ENCODE results near the gene GTPBP4. TPM values are rescaled to one million over a fixed set of nuclear protein-coding genes. Genes with fewer than 3 reads are reported as not detected.

The GTPBP4 gene
- total RNA-seq, 1 donor from 2014 or later, result 53.4 TPM

GRCh38 chr10:955820-956217 lies 32.4 kb upstream of the GTPBP4 start:
- no peaks in the 10 kb centered on the region for H3F3A ChIP-seq (ENCODE audit: low read depth)
- TF ChIP-seq, protein P1, sequence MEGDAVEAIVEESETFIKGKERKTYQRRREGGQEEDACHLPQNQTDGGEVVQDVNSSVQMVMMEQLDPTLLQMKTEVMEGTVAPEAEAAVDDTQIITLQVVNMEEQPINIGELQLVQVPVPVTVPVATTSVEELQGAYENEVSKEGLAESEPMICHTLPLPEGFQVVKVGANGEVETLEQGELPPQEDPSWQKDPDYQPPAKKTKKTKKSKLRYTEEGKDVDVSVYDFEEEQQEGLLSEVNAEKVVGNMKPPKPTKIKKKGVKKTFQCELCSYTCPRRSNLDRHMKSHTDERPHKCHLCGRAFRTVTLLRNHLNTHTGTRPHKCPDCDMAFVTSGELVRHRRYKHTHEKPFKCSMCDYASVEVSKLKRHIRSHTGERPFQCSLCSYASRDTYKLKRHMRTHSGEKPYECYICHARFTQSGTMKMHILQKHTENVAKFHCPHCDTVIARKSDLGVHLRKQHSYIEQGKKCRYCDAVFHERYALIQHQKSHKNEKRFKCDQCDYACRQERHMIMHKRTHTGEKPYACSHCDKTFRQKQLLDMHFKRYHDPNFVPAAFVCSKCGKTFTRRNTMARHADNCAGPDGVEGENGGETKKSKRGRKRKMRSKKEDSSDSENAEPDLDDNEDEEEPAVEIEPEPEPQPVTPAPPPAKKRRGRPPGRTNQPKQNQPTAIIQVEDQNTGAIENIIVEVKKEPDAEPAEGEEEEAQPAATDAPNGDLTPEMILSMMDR (IDR thresholded peaks at IDR 0.05), result no peak
- no peak for TF ChIP-seq EZH2 (IDR thresholded peaks at IDR 0.05)
- TF ChIP-seq EZH2phosphoT487 (IDR thresholded peaks at IDR 0.05), result no peak
- Mint-ChIP-seq H3K27me3 (ENCODE audit: insufficient read depth, low read depth) (peaks cover 5% of the 10 kb centered on the region), H3K4me1 (peaks cover 4% of the 10 kb centered on the region), H3K36me3 (no peaks in the 10 kb centered on the region), H3K4me3 (no peak overlapping the region), H3K27ac (no peak overlapping the region), H3K9me3 (peaks cover 5% of the 10 kb centered on the region)
- H3K27me3 ChIP-seq, result no peaks in the 10 kb centered on the region
- no peak overlapping the region for H3K9ac ChIP-seq
- H3K79me2 ChIP-seq (ENCODE audit: low read depth), result no peaks in the 10 kb centered on the region
- no peak overlapping the region for H3K4me2 ChIP-seq
- H4K20me1 ChIP-seq (ENCODE audit: low read depth), result no peaks in the 10 kb centered on the region
- H3K4me1 ChIP-seq, result peaks cover 5% of the 10 kb centered on the region
- DNase-seq (ENCODE audit: low spot score), result no peak
- no peak overlapping the region for H3K27ac ChIP-seq
- H2AFZ ChIP-seq (replicated peaks), result no peak overlapping the region
- H3K36me3 ChIP-seq, result no peaks in the 10 kb centered on the region
- no peak overlapping the region for H3K4me3 ChIP-seq
- no peaks in the 10 kb centered on the region for H3K9me3 ChIP-seq (ENCODE audit: low read depth)

DNA sequence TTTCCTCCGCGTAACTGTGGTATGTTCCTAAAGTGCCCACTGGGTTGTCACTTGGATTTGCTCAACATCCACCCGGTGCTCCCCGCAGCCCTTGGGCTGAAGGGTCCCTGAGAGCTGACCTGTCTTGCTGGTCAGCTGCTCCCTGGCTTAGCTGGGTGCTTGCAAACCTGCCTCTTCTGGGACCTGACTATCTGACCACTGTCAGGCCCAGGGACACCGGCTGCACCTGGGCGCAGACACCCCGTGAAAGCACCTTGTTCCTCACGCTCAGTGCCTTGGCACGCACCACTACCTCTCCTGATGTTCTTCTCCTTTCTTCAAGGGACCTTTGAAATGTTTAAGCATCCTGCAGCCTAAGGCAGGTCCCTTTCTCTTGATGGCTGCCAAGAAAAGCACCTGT lies 30.1 kb upstream of the GTPBP4 start:
- no peak for DNase-seq (ENCODE audit: low spot score)

GRCh38 chr10:958856-959255 lies 29.4 kb upstream of the GTPBP4 start:
- Histone ChIP-seq H3K36me3 (no peaks in the 10 kb centered on the region), H3K27ac (no peak overlapping the region), H3K9ac (no peak overlapping the region), H3K79me2 (ENCODE audit: low read depth) (no peaks in the 10 kb centered on the region), H3K4me3 (no peak overlapping the region), H4K20me1 (ENCODE audit: low read depth) (no peaks in the 10 kb centered on the region), H3F3A (ENCODE audit: low read depth) (no peaks in the 10 kb centered on the region), H3K4me1 (peaks cover 5% of the 10 kb centered on the region), H2AFZ (replicated peaks) (no peak overlapping the region), H3K27me3 (no peaks in the 10 kb centered on the region), H3K4me2 (no peak overlapping the region), H3K9me3 (ENCODE audit: low read depth) (no peaks in the 10 kb centered on the region)
- Mint-ChIP-seq H3K27me3 (ENCODE audit: insufficient read depth, low read depth) (peaks cover 5% of the 10 kb centered on the region), H3K4me3 (no peak overlapping the region), H3K4me1 (peaks cover 4% of the 10 kb centered on the region), H3K27ac (no peak overlapping the region), H3K36me3 (no peaks in the 10 kb centered on the region), H3K9me3 (peaks cover 11% of the 10 kb centered on the region)
- no peak for DNase-seq (ENCODE audit: low spot score)
- TF ChIP-seq EZH2 (IDR thresholded peaks at IDR 0.05), result no peak
- no peak for TF ChIP-seq EZH2phosphoT487 (IDR thresholded peaks at IDR 0.05)
- TF ChIP-seq, protein P1 (IDR thresholded peaks at IDR 0.05), result no peak

More for the DNA sequence above, 30.1 kb upstream of the GTPBP4 start:
- Mint-ChIP-seq H3K4me3 (no peak overlapping the region), H3K27ac (no peak overlapping the region), H3K4me1 (peaks cover 4% of the 10 kb centered on the region), H3K27me3 (ENCODE audit: insufficient read depth, low read depth) (peaks cover 5% of the 10 kb centered on the region), H3K9me3 (peaks cover 7% of the 10 kb centered on the region), H3K36me3 (no peaks in the 10 kb centered on the region)
- Histone ChIP-seq H3K4me1 (peaks cover 5% of the 10 kb centered on the region), H3K27me3 (no peaks in the 10 kb centered on the region), H3K79me2 (ENCODE audit: low read depth) (no peaks in the 10 kb centered on the region), H2AFZ (replicated peaks) (no peak overlapping the region), H3K27ac (no peak overlapping the region), H3K36me3 (no peaks in the 10 kb centered on the region), H3K4me3 (no peak overlapping the region), H3K9ac (no peak overlapping the region), H3K9me3 (ENCODE audit: low read depth) (no peaks in the 10 kb centered on the region), H4K20me1 (ENCODE audit: low read depth) (no peaks in the 10 kb centered on the region), H3F3A (ENCODE audit: low read depth) (no peaks in the 10 kb centered on the region), H3K4me2 (no peak overlapping the region)
- TF ChIP-seq, protein P1 (IDR thresholded peaks at IDR 0.05), result no peak

All from neural progenitor cell (in vitro differentiated cells).